ENCODE measurements around the gene DDX51. TPM values are rescaled to one million over a fixed set of nuclear protein-coding genes. Genes with fewer than 3 reads are reported as not detected.

The DDX51 gene
- total RNA-seq, 1 donor from 2014 or later: 18.9 TPM

- no peak for DNase-seq (ENCODE audit: low read depth)
- no peak for TF ChIP-seq CTCF (IDR thresholded peaks at IDR 0.05; ENCODE audit: insufficient read depth, low read length, poor library complexity, severe bottlenecking)
- no peaks in the 10 kb centered on the region for H3K36me3 ChIP-seq (ENCODE audit: control insufficient read depth, insufficient read depth, low read length)
- H3K27me3 ChIP-seq (ENCODE audit: control insufficient read depth, insufficient read depth, low read length): no peaks in the 10 kb centered on the region
- H3K4me3 ChIP-seq (ENCODE audit: low read depth, low read length): no peak overlapping the region
These were observed 2.0 kb downstream of the DDX51 start for GRCh38 chr12:132141976-132142678.

- no peak for DNase-seq (ENCODE audit: low read depth)
- no peak for TF ChIP-seq CTCF (IDR thresholded peaks at IDR 0.05; ENCODE audit: insufficient read depth, low read length, poor library complexity, severe bottlenecking)
- Histone ChIP-seq H3K36me3 (ENCODE audit: control insufficient read depth, insufficient read depth, low read length) (no peaks in the 10 kb centered on the region), H3K4me3 (ENCODE audit: low read depth, low read length) (no peak overlapping the region), H3K27me3 (ENCODE audit: control insufficient read depth, insufficient read depth, low read length) (no peaks in the 10 kb centered on the region)
These were observed 2.9 kb downstream of the DDX51 start for GRCh38 chr12:132140918-132141841.

GRCh38 chr12:132140501-132140900 is 3.6 kb downstream of the DDX51 start:
- no peaks in the 10 kb centered on the region for H3K27me3 ChIP-seq (ENCODE audit: control insufficient read depth, insufficient read depth, low read length)
- no peak overlapping the region for H3K4me3 ChIP-seq (ENCODE audit: low read depth, low read length)
- H3K36me3 ChIP-seq (ENCODE audit: control insufficient read depth, insufficient read depth, low read length): no peaks in the 10 kb centered on the region
- no peak for DNase-seq (ENCODE audit: low read depth)
- no peak for TF ChIP-seq CTCF (IDR thresholded peaks at IDR 0.05; ENCODE audit: insufficient read depth, low read length, poor library complexity, severe bottlenecking)

- H3K27me3 ChIP-seq (ENCODE audit: control insufficient read depth, insufficient read depth, low read length): no peaks in the 10 kb centered on the region
- DNase-seq (ENCODE audit: low read depth): no peak
- no peaks in the 10 kb centered on the region for H3K36me3 ChIP-seq (ENCODE audit: control insufficient read depth, insufficient read depth, low read length)
- no peak overlapping the region for H3K4me3 ChIP-seq (ENCODE audit: low read depth, low read length)
- no peak for TF ChIP-seq CTCF (IDR thresholded peaks at IDR 0.05; ENCODE audit: insufficient read depth, low read length, poor library complexity, severe bottlenecking)
These were observed 4.2 kb downstream of the DDX51 start for GRCh38 chr12:132139912-132140311.

GRCh38 chr12:132138941-132139871 is 4.9 kb downstream of the DDX51 start:
- no peak for DNase-seq (ENCODE audit: low read depth)
- Histone ChIP-seq H3K36me3 (ENCODE audit: control insufficient read depth, insufficient read depth, low read length) (no peaks in the 10 kb centered on the region), H3K4me3 (ENCODE audit: low read depth, low read length) (no peak overlapping the region), H3K27me3 (ENCODE audit: control insufficient read depth, insufficient read depth, low read length) (no peaks in the 10 kb centered on the region)
- no peak for TF ChIP-seq CTCF (IDR thresholded peaks at IDR 0.05; ENCODE audit: insufficient read depth, low read length, poor library complexity, severe bottlenecking)
